Measurements from ENCODE around the gene KMT2E.
A peak's percentile ranks its signal among the peaks of the same experiment; 100 is the strongest.

KMT2E gene

GRCh38 chr7:104980841-104981671 lies 32.9 kb upstream of the KMT2E start (continued):
- TF ChIP-seq TSHZ2 (CRISPR knock-in tag; IDR thresholded peaks at IDR 0.05) (no peak), ZNF70 (CRISPR knock-in tag; IDR thresholded peaks at IDR 0.05) (0 out of 2 replicates have a peak, but pooled peaks have one; percentile 14), ZNF8 (CRISPR knock-in tag; IDR thresholded peaks at IDR 0.05) (no peak), PATZ1 (CRISPR knock-in tag; IDR thresholded peaks at IDR 0.05; ENCODE audit: borderline replicate concordance) (peak; percentile 70; the same call in 1 of the 2 replicates), RARB (CRISPR knock-in tag; IDR thresholded peaks at IDR 0.05) (no peak), GLIS3 (CRISPR knock-in tag; IDR thresholded peaks at IDR 0.05) (0 out of 2 replicates have a peak, but pooled peaks have one; percentile 18), CSDC2 (CRISPR knock-in tag; IDR thresholded peaks at IDR 0.05) (no peak), ZC3H10 (CRISPR knock-in tag; IDR thresholded peaks at IDR 0.05) (no peak), ISL1 (CRISPR knock-in tag; IDR thresholded peaks at IDR 0.05) (no peak), BACH2 (CRISPR knock-in tag; IDR thresholded peaks at IDR 0.05; ENCODE audit: borderline replicate concordance) (no peak), OSR1 (CRISPR knock-in tag; IDR thresholded peaks at IDR 0.05) (no peak)

- ATAC-seq: no peak
- TF ChIP-seq PPARA (CRISPR knock-in tag; IDR thresholded peaks at IDR 0.05; ENCODE audit: borderline replicate concordance) (no peak), CREB5 (CRISPR knock-in tag; IDR thresholded peaks at IDR 0.05; ENCODE audit: low read depth) (no peak), ZNF8 (CRISPR knock-in tag; IDR thresholded peaks at IDR 0.05) (no peak), ZNF565 (CRISPR knock-in tag; conservative IDR thresholded peaks at IDR 0.05; ENCODE audit: low read depth) (no peak), CSDC2 (CRISPR knock-in tag; IDR thresholded peaks at IDR 0.05) (no peak), ZNF70 (CRISPR knock-in tag; IDR thresholded peaks at IDR 0.05) (no peak), ARNTL (CRISPR knock-in tag; IDR thresholded peaks at IDR 0.05; ENCODE audit: borderline replicate concordance, low read depth) (no peak), ZFP3 (CRISPR knock-in tag; IDR thresholded peaks at IDR 0.05) (no peak), TCF4 (CRISPR knock-in tag; IDR thresholded peaks at IDR 0.05; ENCODE audit: borderline replicate concordance) (no peak), ESRRG (CRISPR knock-in tag; IDR thresholded peaks at IDR 0.05) (no peak), PATZ1 (CRISPR knock-in tag; IDR thresholded peaks at IDR 0.05; ENCODE audit: borderline replicate concordance) (no peak)
Observed at GRCh38 chr7:104981672-104982037, 32.4 kb upstream of the KMT2E start.

- ATAC-seq: no peak
- no peak for TF ChIP-seq TOX (CRISPR knock-in tag; IDR thresholded peaks at IDR 0.05; ENCODE audit: borderline replicate concordance)
- no peak for TF ChIP-seq SNAI2 (CRISPR knock-in tag; IDR thresholded peaks at IDR 0.05)
- TF ChIP-seq CREB5 (CRISPR knock-in tag; IDR thresholded peaks at IDR 0.05; ENCODE audit: low read depth): no peak
- TF ChIP-seq CSDC2 (CRISPR knock-in tag; IDR thresholded peaks at IDR 0.05): no peak
- no peak for TF ChIP-seq PPARA (CRISPR knock-in tag; IDR thresholded peaks at IDR 0.05; ENCODE audit: borderline replicate concordance)
- TF ChIP-seq PATZ1 (CRISPR knock-in tag; IDR thresholded peaks at IDR 0.05; ENCODE audit: borderline replicate concordance): peak; percentile 18; the same call in 1 of the 2 replicates
- no peak for TF ChIP-seq TSHZ2 (CRISPR knock-in tag; IDR thresholded peaks at IDR 0.05)
- TF ChIP-seq ISL1 (CRISPR knock-in tag; IDR thresholded peaks at IDR 0.05): 0 out of 2 replicates have a peak, but pooled peaks have one; percentile 46
- TF ChIP-seq ARNTL (CRISPR knock-in tag; IDR thresholded peaks at IDR 0.05; ENCODE audit: borderline replicate concordance, low read depth): no peak
- no peak for TF ChIP-seq GLIS3 (CRISPR knock-in tag; IDR thresholded peaks at IDR 0.05)
- no peak for TF ChIP-seq ZNF70 (CRISPR knock-in tag; IDR thresholded peaks at IDR 0.05)
- no peak for TF ChIP-seq ZFP3 (CRISPR knock-in tag; IDR thresholded peaks at IDR 0.05)
Observed at GRCh38 chr7:104982308-104983075, 31.5 kb upstream of the KMT2E start.

Data from SK-N-SH treated with all-trans-retinoic acid at 6 μM for 48 hours (cell line).